WI38 (cell line): Measurements from ENCODE around the gene UBA3.

Experiments used
- H3K4me3 ChIP-seq: 2 replicates; pipeline ENCODE4 v1.5.1; 2011; ENCODE audit warnings: low read depth, mild to moderate bottlenecking, control low read depth, low read length
- TF ChIP-seq, protein P1 (sequence below): IDR thresholded peaks from 2 replicates; pipeline ENCODE4 v1.5.1; 2012; ENCODE audit warnings: low read depth, mild to moderate bottlenecking, control low read depth, low read length

UBA3 gene

GRCh38 chr3:69080233-69080920, at the start of gene UBA3:
UBA3 (minus strand) TSS chr3:69080365; CDS start chr3:69080353, 12 bp downstream.
- H3K4me3 ChIP-seq = peak within 1 kb of the TSS; percentile 86
- TF ChIP-seq, protein P1, sequence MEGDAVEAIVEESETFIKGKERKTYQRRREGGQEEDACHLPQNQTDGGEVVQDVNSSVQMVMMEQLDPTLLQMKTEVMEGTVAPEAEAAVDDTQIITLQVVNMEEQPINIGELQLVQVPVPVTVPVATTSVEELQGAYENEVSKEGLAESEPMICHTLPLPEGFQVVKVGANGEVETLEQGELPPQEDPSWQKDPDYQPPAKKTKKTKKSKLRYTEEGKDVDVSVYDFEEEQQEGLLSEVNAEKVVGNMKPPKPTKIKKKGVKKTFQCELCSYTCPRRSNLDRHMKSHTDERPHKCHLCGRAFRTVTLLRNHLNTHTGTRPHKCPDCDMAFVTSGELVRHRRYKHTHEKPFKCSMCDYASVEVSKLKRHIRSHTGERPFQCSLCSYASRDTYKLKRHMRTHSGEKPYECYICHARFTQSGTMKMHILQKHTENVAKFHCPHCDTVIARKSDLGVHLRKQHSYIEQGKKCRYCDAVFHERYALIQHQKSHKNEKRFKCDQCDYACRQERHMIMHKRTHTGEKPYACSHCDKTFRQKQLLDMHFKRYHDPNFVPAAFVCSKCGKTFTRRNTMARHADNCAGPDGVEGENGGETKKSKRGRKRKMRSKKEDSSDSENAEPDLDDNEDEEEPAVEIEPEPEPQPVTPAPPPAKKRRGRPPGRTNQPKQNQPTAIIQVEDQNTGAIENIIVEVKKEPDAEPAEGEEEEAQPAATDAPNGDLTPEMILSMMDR = no peak

DNA sequence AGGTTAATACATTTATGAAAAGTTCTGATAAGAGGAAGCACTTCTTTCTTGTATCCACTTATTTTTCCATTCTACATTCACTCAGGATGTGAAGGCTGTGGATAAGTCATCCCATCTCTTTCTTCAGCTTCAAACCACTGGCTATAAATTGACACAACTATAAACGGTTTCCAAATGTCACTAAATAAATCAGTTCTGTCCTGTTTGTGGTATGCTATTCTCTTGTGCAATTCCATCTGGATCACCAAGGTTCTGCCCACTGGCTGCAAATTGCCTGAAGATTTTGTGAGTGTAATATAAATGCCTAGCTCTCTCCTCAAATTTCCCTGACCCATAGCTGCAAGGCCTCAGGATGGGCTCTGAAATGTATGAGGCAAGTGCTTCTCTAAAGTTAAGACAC, 49.4 kb upstream of the UBA3 start:
- TF ChIP-seq, protein P1 = no peak
- no peak overlapping the region for H3K4me3 ChIP-seq

- TF ChIP-seq, protein P1 = no peak
- no peak overlapping the region for H3K4me3 ChIP-seq
Observed at GRCh38 chr3:69128509-69128908, 48.3 kb upstream of the UBA3 start.

GRCh38 chr3:69126999-69127398, 46.8 kb upstream of the UBA3 start:
- H3K4me3 ChIP-seq = no peak overlapping the region
- TF ChIP-seq, protein P1 = no peak

GRCh38 chr3:69126216-69126615, 46.1 kb upstream of the UBA3 start:
- no peak overlapping the region for H3K4me3 ChIP-seq
- TF ChIP-seq, protein P1 = no peak

DNA sequence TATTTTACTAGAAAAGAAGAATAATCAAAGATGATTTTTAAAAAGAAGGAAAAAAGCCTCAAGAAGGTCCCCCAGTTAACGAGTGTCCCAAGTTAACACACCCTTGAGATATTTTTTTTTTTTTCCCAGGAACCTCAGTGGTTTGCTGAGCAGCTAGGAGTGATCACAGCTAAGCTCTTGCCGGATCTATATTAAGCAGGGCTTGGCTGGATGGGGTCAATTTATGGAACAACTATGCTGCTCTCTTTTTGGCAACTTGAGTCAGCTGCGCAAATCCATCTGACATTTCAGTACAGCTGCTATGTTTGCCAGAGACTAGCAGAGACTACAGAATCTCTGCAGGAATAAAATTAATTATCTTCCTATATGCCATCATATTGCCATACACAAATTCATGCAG, 42.2 kb upstream of the UBA3 start, which contains the start of gene LMOD3:
LMOD3 (minus strand) TSS at position 193 of the 400 bp plus-strand sequence. CDS start 209 bp downstream, outside the sequence.
- no peak within 1 kb of the TSS for H3K4me3 ChIP-seq
- TF ChIP-seq, protein P1 = no peak

DNA sequence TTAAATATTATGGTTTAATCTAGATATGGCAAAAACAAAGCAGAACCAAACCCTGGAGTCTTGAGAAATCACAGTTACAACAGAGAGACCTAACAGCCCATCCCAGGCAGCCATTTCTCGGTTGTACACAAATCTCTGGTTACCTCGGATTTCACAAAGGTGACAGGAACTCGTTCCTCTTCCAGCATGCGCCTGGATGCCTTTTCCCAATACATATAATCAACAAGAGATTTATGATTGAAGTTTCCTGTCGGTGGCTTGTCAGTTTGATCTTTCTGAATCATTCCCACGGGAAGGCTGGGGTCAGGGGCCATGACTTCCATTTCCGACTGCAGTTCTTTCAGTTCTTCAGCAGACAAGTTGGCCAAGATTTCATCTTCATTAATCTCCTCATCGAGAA, 41.8 kb upstream of the UBA3 start:
- TF ChIP-seq, protein P1 = no peak
- H3K4me3 ChIP-seq = no peak overlapping the region
